Activated CD8-positive, alpha-beta memory T cell treated with anti-CD3 and anti-CD28 coated beads for 36 hours (primary cell): ENCODE measurements around the gene OTX1. TPM values are rescaled to one million over a fixed set of nuclear protein-coding genes. Genes with fewer than 3 reads are reported as not detected.

ENCODE experiments used
- CTCF ChIA-PET: fragments of 350-600 bp; sonication (Branson Sonifier 250); formaldehyde crosslinking; loops from one replicate; lab custom pipeline; 2021; ENCODE audit warnings: antibody characterized with exemption; lab: Charles Lee
- POLR2A ChIA-PET: fragments of 350-600 bp; sonication (Branson Sonifier 250); formaldehyde crosslinking; loops from one replicate; lab custom pipeline; 2021; ENCODE audit warnings: antibody characterized with exemption; lab: Charles Lee
- total RNA-seq, 2 experiments: library from RNA; stranded (reverse); gene quantifications; one replicate each; pipeline ENCODE4 v1.2.3, GENCODE V29; 2021

Gene OTX1
- total RNA-seq, 2 experiments from 2014 or later = 0.13 TPM; not detected in 1

DNA sequence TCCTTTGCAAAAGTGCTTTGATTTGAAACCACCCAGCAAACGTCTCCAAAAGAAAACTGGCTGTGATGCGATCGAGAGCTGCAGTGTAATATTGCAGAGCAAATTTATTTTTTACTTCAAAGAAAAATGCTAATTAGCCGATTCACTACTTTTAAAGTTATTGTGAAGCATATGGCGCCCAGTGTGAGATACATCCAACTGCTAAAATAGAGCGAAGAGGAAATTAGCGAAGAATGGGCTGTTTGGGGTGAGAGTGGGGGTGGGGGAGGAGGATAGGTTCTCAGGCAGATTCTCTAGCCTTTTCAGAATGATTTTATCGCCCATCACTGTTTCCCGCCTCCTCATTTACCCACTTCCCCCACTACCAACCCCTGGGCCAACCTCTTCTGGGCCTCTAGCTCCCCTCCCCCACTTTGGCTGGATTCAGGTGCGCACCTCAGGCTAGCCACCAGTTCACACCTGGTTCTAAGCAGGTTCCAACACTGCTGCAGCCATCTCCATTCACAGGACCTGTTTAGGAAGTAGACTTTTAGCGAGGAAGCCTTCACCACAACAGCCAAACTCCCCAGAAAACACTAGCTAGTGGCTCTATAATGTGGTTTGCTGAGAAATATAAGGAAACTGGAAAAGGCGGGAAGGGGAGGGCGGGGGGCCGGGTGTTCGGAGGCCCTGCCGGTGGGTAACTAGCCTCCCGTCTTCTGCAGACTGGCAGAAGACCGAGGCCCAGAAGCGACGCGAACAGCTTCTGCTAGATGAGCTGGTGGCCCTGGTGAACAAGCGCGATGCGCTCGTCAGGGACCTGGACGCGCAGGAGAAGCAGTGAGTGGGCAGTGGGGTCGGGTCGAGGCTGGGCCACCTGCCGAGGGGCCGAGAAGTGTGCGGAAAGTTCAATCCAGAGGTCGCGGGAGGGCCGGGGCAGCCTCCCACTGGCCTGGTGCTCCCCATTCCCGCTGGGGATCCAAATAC, 6.0 kb upstream of the OTX1 start:
- CTCF ChIA-PET = interaction anchor here (0.6 kb wide), 1 partner anchor 316 kb away, joined by 3 read pairs; no protein-coding TSS in a partner anchor
- POLR2A ChIA-PET = interaction anchor here (0.6 kb wide), 1 partner anchor 155 kb away, joined by 4 read pairs; no protein-coding TSS in a partner anchor

DNA sequence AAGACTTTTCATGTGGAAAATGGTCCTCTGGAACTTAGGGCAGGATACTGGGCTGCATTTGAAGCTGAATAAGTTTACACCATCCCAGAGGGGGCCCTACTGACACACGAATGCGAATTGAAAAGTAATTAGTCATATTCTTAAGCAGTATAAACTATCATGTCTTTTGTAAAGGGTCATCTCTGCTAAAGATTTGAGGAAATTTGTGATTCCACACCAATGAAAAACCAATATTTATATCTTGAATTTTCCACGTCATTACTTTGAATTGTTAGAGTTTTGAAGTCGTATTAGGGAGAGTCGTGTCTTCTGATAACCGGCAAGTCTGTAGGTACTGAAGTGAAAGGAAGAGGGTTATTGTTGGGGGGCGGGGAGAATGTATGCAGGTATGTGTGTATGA, 4.1 kb upstream of the OTX1 start:
- POLR2A ChIA-PET = no interaction called here

DNA sequence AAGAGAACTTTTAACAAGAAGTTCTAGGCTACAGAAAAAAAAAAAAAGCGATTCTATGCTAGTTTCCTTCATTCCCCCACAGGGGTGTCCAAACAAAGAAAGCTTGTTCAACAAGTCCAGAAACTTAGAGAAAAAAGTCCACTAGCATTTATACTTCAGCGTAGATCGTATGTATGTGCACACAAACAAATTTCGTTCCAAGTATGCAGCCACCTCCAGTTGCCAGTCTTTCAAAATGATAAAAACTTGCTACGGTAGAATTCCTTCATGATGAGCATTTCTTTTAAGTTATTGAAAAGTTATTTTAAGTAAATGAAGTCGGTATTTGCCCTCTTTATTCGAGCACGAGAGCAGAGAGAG, 3.7 kb upstream of the OTX1 start:
- ChIA-PET POLR2A (no interaction called here), CTCF (no interaction called here)

More for the DNA sequence above, 4.1 kb upstream of the OTX1 start:
- CTCF ChIA-PET = no interaction called here

DNA sequence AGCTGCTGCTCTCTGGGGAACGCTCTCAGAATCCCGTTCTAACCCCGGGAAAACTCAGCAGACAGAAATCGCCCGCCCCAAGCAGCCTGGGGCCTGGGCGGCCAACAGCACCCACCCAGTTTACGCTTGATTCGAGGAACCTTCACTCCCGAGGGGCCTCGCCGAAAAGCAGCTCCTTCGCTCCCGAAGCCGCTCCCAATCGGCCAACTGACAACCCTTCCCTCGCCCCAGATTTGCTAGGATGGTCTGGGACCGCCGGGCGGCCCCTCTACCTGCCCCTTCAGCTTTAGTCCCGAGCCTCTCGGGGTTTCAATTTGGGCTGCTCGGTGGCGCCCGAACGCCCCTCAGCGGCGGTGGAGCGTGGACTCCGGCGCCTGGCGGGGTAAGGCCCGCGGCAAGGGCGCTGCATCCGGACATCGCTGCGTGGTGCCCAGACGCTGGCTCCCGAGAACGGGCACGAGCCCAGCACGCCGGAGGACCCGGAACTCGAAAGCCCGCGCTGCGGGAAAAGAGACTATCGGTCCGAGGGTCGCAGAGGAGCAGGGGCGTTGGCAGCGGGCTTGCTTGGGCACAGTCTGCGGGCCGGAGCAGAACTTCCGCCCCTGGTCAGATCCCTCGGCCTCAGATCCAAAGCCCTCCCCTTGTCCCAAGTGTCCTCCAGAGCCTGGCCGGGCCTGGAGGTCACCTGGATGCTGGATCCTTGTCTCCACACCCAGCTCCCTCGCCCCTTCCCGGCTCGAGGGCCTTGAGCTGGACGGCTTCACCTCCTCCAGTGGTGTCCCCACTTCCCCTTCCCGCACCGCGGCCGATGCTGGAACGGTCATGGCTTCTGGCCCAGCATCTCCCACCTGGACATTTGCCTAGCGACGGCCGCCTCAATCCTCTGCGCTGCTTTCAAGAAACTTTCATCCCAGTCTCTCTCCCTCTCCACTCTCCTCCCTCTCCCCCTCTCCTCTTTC, 3.0 kb upstream of the OTX1 start:
- ChIA-PET POLR2A (no interaction called here), CTCF (no interaction called here)

DNA sequence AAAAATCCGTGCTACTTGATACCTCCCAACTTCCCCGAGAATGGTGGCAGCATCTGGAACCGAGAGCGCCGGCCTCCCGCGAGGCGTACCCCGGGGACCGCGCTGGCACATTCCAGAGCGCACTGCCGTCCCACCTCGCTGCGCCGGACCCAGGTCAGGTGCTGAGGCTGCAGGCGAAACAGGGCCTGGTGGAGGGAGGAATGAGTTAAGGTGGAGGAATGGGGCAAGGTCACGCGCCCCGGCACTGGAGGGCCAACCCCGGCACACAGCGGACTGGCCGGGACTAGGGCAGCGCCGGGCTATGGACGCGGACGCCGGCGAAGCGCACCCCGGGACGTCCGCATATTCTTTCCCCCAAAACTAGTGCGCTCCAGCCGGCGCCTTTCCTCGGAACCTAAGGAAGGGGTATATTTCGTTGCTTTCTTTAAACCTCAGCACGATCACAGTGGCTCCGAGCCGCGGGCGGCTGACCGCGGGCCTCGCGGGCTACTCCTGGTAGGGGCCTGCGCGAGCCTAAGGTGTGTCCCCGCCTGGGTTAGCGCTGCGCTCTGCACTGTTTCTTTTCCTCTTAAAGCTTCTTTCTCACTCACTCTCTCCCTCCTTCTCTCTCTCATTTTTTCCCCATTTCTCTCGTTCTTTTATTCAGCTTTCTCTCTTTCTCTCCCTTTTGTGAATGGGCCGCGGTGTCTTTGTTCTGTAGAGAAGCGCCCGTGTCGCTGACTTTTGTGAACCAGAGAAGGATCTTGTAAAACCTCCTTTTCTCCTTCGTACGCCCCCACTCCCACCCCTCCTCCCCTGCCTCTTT, 2.1 kb upstream of the OTX1 start:
- ChIA-PET POLR2A (no interaction called here), CTCF (no interaction called here)

DNA sequence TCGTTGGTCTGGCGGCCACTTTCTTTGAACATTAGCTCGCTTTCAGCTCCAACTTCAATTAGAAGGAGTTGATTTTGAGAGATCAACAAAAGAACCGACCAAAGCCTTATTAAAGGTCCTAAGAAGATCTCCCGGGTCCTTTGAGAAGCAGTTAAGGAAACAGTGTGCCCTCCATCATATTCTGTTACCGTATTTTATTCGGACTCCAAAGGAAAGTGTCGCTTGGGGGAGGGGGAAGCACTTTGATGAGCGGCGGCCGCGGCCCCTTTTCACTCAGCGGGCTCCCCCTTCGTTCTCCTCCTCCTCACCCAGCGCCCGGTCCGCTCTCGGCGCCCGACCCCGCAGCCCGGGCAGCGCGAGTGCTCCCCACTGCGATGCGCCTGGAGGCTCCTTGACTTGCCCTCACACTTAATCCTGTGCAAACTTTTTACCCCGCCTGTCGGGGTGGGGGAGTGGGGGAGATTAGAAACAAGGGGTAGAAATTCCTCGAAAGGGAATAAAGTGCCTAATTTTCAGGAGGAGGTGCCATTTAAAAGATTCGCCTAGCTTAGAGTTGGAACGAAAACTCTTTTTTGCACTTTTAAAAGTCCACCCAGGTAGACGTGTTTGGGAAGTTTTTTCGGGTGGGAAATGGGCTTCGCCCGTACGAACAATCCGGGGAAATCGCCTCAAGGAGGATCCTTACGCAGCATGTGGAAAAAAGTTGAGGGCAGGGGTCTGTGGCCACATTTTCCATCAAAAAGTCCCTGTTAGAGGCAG, 1.2 kb upstream of the OTX1 start:
- ChIA-PET POLR2A (interaction anchor here (0.6 kb wide), 1 partner anchor 93 kb away, joined by 6 read pairs; no protein-coding TSS in a partner anchor), CTCF (no interaction called here)

DNA sequence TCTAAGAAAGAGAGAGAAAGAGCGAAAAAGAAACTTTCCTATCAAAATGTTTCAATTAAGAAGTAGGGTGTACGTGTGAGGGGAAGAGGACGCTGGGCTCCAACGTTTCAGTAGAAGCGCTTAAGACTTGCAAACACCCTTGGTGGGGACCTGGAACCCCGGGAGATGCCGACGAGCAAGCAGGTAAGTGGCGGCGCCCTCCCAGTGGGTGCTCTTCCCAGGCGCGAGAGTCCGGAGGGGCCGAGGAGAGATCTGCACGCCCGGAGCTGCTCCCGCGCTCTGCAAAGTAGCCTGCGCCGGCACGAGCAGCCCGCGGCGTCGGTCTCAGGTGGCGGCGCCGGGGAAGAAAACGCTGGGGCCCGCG, 678 bp upstream of the OTX1 start:
- ChIA-PET POLR2A (interaction anchor here (0.6 kb wide), 1 partner anchor 93 kb away, joined by 6 read pairs; no protein-coding TSS in a partner anchor), CTCF (no interaction called here)

DNA sequence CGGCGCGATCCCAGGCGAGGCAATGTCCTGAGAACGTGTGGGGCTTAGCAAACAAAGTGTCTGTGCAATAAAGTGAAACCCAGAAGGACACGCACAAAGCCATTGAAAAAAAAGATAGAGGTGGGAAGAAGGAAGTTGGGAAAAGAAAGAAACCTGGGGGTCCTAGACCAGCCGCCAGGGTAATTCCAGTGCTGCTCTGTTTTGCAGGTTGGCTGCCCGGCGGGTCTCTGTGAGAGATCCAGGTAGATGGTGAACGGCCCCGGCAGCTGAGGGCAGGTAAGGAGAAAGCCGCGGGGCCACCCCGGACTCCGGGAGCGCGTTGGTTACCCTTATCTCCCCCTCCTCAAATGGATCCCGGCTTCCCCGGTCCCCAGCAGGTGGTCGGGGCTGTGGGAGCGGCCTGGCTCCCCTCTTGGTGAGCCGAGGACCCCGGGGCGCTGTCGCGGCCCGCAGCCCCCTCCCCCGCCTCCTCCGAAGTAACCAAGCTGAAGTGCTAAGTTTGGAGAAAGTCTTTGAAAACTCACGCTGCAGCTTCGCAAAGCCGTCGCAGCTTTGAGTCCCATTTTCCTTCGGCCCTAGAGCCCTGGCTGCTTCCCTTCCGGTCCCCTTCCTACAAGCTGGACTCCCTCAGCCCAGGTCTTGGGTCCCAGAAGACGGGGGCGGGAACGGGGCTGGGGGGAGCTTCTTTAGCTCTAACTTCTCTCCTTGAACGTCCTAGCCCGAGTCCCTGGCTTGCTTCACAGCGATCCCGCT, 588 bp downstream of the OTX1 start:
- ChIA-PET POLR2A (interaction anchor here (0.6 kb wide), 1 partner anchor 23 kb away, joined by 3 read pairs; no protein-coding TSS in a partner anchor), CTCF (no interaction called here)

DNA sequence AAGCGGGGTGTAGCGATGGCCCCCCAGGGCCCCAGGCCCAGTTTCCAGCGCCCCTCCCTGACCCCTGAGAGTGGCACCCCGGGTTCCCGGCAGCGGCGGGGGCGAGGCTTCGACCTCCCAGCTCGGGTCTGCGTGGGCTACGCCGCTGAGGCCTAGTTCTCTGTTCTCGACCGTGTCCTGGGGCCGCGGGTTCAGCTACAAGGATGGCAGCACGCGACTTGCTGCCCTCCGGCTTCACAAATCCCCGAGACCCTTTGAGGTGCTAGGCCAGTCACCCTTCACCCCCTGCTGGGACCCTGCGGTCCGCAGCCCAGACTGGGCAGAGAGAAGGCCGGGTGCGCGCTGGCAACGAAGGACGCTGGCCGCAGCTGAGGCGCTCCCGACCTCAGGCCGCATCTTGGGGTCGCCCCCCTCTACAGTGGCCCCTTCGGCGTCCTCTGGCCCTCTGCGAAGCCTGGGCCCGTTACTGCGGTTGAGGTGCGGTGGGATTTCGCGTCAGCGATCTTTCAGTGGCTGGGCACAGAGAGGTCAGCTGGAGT, 1.2 kb downstream of the OTX1 start:
- ChIA-PET CTCF (no interaction called here), POLR2A (no interaction called here)

DNA sequence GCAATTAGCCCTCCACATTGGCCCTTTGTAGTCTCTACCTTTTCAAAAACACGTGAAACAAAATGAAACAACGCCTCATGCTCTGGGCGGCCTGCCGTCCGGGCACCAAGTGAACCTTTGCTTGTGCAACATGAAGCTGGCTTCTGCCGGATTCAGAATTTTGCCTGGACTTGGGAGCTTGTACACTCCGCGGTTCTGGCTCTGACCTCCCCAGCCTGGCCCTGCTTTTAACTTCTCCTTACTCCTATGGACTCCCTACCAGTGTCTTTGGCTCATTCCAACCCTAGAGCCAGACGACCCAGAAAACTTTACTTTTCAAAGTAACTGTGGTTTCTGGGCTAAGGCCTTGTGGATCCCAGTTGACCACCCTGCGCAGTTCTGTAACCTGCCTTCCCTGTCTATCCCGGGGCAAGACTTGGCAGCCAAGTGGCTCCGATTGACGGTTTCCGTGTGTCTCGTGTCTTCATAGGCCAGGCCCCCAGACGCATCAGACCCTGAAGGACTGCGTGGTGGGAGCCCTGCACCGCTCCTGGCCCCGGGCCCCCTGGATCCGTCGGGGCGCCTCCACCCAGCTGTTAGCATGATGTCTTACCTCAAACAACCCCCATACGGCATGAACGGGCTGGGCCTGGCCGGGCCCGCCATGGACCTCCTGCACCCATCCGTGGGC, 1.9 kb downstream of the OTX1 start:
- ChIA-PET POLR2A (no interaction called here), CTCF (no interaction called here)

DNA sequence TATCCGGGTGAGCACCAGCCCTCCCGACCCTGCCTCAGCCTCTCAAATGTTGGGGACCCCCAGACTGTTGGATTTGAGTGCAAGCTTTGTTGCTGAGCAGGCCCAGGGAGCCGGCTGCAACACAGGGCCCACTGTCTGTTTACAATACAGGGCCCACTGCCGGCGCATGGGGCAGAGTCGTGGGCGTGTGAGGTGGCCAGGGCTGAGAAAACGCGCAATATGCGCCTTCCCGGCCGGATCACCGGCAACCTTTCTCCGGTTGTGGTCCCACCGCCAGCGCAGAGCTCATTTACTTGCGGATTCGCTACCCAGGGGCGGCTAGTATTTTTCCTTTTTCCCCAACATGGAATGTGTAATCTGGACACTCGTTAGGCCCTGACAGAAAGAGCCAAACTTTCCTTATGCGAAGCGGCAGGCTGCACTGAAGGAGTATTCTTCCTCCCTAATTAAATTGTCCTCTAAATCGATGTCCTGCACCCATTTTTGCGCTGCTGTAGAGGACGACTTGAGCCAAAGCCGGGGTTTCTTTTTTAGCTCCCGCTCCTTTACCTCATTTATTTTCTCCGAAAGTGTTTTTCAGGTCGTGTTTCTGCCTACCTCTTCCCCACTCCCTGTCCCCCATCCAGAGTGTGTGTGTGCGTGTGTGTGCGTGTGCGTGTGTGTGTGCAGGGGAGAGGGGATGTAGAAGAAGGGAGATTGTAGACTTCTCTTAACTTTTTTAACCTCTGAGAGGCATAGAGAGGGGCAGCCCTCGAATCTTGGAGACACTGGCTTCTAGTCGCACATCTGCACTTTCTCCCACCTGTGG, 2.7 kb downstream of the OTX1 start:
- POLR2A ChIA-PET = no interaction called here
- CTCF ChIA-PET = no interaction called here

DNA sequence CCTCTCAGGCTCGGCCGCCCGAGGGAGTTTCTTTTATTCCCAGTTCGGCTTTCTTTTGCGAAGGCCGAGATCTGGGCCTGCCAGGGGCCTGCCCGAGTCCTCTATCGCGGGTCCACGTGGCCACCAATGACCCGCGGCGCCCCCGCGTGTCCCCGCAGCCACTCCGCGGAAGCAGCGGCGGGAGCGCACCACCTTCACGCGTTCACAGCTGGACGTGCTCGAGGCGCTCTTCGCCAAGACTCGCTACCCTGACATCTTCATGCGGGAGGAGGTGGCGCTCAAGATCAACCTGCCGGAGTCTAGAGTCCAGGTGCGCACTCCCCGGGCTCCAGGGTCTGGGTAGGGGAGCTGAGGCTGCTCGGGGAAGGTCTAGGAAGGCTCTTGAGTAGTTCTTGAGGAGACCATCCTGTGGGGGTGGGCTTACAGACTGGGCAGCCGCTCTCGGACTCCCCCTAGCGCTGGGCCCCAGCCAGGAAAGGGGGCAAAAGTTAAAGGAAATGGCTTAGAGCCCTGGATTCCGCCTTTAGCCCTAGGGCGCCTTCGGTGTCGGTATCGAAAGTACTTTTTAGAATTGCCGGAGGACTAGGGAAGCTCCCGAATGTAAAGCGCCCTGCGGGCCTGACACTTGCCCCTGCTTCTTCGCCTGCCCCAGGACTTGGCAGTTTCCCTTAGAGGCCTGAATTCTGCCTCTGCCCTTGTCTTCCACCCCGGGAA, 3.4 kb downstream of the OTX1 start:
- ChIA-PET CTCF (no interaction called here), POLR2A (no interaction called here)

DNA sequence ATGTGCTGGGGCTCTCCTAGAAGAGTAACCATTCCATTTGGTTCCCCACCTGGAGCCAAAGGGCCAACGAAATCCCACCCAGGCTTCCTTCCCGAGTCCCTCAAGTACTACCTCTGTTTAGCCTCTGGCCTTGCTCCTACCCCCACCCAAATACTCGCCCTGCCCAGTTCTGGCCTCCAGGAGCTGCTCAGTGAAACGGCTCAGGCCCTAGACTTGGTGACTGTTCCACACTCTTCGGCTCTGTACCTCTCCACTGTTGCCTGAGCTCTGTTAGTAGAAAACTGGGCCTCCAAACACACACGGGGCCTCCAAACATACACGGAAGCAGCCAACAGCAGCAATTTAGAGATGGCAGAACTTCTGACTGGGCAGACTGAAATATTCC, 4.2 kb downstream of the OTX1 start:
- CTCF ChIA-PET = no interaction called here

DNA sequence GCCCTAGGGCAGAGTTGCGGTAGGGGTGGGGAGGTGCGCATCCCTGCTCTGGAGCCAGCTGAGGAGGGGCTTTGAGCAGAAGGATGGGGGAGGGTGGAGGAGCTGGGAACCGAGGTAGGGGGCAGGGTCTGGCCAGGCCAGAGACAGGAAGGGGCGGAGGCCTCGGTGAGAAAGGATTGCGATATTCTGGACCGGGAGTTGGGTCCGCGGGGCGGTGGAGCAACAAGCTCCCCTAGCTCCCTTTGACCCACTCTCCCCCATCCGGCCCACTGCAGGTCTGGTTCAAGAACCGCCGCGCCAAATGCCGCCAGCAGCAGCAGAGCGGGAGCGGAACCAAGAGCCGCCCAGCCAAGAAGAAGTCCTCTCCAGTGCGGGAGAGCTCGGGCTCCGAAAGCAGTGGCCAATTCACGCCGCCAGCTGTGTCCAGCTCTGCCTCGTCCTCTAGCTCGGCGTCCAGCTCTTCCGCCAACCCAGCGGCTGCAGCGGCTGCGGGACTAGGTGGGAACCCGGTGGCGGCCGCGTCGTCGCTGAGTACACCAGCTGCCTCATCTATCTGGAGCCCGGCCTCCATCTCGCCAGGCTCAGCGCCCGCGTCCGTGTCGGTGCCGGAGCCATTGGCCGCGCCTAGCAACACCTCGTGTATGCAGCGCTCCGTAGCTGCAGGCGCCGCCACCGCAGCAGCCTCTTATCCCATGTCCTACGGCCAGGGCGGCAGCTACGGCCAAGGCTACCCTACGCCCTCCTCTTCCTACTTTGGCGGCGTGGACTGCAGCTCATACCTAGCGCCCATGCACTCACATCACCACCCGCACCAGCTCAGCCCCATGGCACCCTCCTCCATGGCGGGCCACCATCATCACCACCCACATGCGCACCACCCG, 4.8 kb downstream of the OTX1 start:
- ChIA-PET CTCF (no interaction called here), POLR2A (no interaction called here)

More for the DNA sequence above, 4.2 kb downstream of the OTX1 start:
- POLR2A ChIA-PET = no interaction called here
